SK-N-SH (cell line): ENCODE results near the gene MAP3K19. TPM values are rescaled to one million over a fixed set of nuclear protein-coding genes. Genes with fewer than 3 reads are reported as not detected.

Experiments used
- CTCF ChIA-PET: fragments of 300-600, 350-600 bp; formaldehyde crosslinking; extraction: SDS; loops from one replicate; lab custom pipeline; 2021; lab: Yijun Ruan, JAX
- POLR2A ChIA-PET: fragments of 350-600 bp; sonication (Branson Sonifier 250); formaldehyde crosslinking; extraction: SDS; loops from one replicate; lab custom pipeline; 2020; ENCODE audit warnings: antibody characterized with exemption, inconsistent platforms; lab: Yijun Ruan, JAX
- DNase-seq: peaks from one replicate; pipeline ENCODE4 v3.0.0; 2012
- H2AFZ ChIP-seq: fragments of 200-600 bp; sonication (generic); 2 replicates; pipeline ENCODE4 v1.8.1; 2016; ENCODE audit warnings: antibody characterized with exemption, mild to moderate bottlenecking, low read depth
- H3F3A ChIP-seq: fragments of 200-600 bp; sonication (generic); replicated peaks from 2 replicates; pipeline ENCODE3; 2016; ENCODE audit warnings: antibody characterized with exemption, mild to moderate bottlenecking; ENCODE audit not compliant: insufficient read depth
- H3K27ac ChIP-seq, 2 experiments: fragments of 200-500 bp in 1 of 2; fragments of 200-600 bp in 1 of 2; sonication (Bioruptor generic) in 1 of 2; sonication (generic), shearing (Covaris generic) in 1 of 2; 2 replicates each; pipeline versions ENCODE4 v1.5.1 to v1.6.1; 2014 to 2016; ENCODE audit warnings: low read depth in 2 of 2, inconsistent platforms in 1 of 2, low read length in 1 of 2, mild to moderate bottlenecking in 1 of 2, mixed read lengths in 1 of 2
- H3K27me3 ChIP-seq: fragments of 200-600 bp; sonication (generic), shearing (Covaris generic); 2 replicates; pipeline ENCODE4 v1.6.1; 2016; ENCODE audit warnings: mixed run types; ENCODE audit not compliant: insufficient read depth
- H3K36me3 ChIP-seq, 2 experiments: fragments of 200-500 bp in 1 of 2; fragments of 200-600 bp in 1 of 2; sonication (Bioruptor generic) in 1 of 2; sonication (generic) in 1 of 2; replicated peaks in 1 of 2; 2 replicates each; pipeline versions ENCODE3 to v1.5.1; 2014 to 2016; ENCODE audit warnings: low read length in 1 of 2, mild to moderate bottlenecking in 1 of 2; ENCODE audit not compliant: insufficient read depth in 2 of 2, control insufficient read depth in 1 of 2
- H3K4me1 ChIP-seq, 2 experiments: fragments of 200-500 bp in 1 of 2; fragments of 200-600 bp in 1 of 2; sonication (Bioruptor generic) in 1 of 2; sonication (generic), shearing (Covaris generic) in 1 of 2; 2 replicates each; pipeline versions ENCODE4 v1.5.1 to v1.6.1; 2014 to 2016; ENCODE audit warnings: low read depth in 1 of 2, low read length in 1 of 2, mixed run types in 1 of 2; ENCODE audit not compliant: insufficient read depth in 2 of 2, control insufficient read depth in 1 of 2
- H3K4me2 ChIP-seq: fragments of 200-600 bp; sonication (generic), shearing (Covaris generic); 2 replicates; pipeline ENCODE4 v1.6.1; 2017; ENCODE audit warnings: mixed run types
- H3K4me3 ChIP-seq, 2 experiments: fragments of 200-500 bp in 1 of 2; fragments of 200-600 bp in 1 of 2; sonication (Bioruptor generic) in 1 of 2; sonication (generic), shearing (Covaris generic) in 1 of 2; 2 replicates each; pipeline versions ENCODE4 v1.5.1 to v1.8.1; 2014 to 2016; ENCODE audit warnings: low read depth in 2 of 2, inconsistent platforms in 1 of 2, low read length in 1 of 2, mild to moderate bottlenecking in 1 of 2, mixed read lengths in 1 of 2, moderate library complexity in 1 of 2
- H3K79me2 ChIP-seq: fragments of 200-600 bp; sonication (generic); 2 replicates; pipeline ENCODE4 v1.8.1; 2017; ENCODE audit warnings: mild to moderate bottlenecking; ENCODE audit not compliant: insufficient read depth
- H3K9ac ChIP-seq: fragments of 200-600 bp; sonication (generic); 2 replicates; pipeline ENCODE4 v1.6.1; 2017; ENCODE audit warnings: mixed run types
- H3K9me2 ChIP-seq: fragments of 200-600 bp; sonication (generic); 2 replicates; pipeline ENCODE4 v1.6.1; 2017; ENCODE audit warnings: mixed run types
- H3K9me3 ChIP-seq: fragments of 200-600 bp; sonication (generic); 2 replicates; pipeline ENCODE4 v1.6.1; 2017; ENCODE audit warnings: mixed run types, mild to moderate bottlenecking, moderate library complexity
- H4K20me1 ChIP-seq: fragments of 200-600 bp; sonication (generic); 2 replicates; pipeline ENCODE4 v1.6.1; 2017; ENCODE audit warnings: mild to moderate bottlenecking, mixed run types; ENCODE audit not compliant: insufficient read depth
- CTCF ChIP-seq: fragments of 200-600 bp; sonication (generic); IDR thresholded peaks from 2 replicates; pipeline ENCODE4 v1.6.1; 2017; ENCODE audit warnings: antibody characterized with exemption, mild to moderate bottlenecking, moderate library complexity
- EP300 ChIP-seq, 2 experiments: IDR thresholded peaks; 2 replicates each; pipeline versions ENCODE4 v1.4.0 to v1.6.1; 2012; ENCODE audit warnings: borderline replicate concordance in 1 of 2, low read depth in 1 of 2, low read length in 1 of 2
- EZH2phosphoT487 ChIP-seq: fragments of 200-600 bp; sonication (generic); IDR thresholded peaks from 2 replicates; pipeline ENCODE4 v1.6.1; 2017; ENCODE audit warnings: low read depth, mixed run types, mild to moderate bottlenecking, antibody characterized with exemption, moderate library complexity, borderline replicate concordance
- FOSL2 ChIP-seq: IDR thresholded peaks from 2 replicates; pipeline ENCODE4 v1.4.0; 2012; ENCODE audit warnings: low read depth, mild to moderate bottlenecking, moderate library complexity, borderline replicate concordance
- IRF3 ChIP-seq: fragments of 150-350 bp; IDR thresholded peaks from 2 replicates; pipeline ENCODE4 v1.6.1; 2016; ENCODE audit warnings: mild to moderate bottlenecking, low read depth, low read length
- JUND ChIP-seq: IDR thresholded peaks from 2 replicates; pipeline ENCODE4 v1.4.0; 2012
- MAX ChIP-seq: IDR thresholded peaks from 2 replicates; pipeline ENCODE4 v1.4.0; 2012; ENCODE audit warnings: low read depth
- MEF2A ChIP-seq: IDR thresholded peaks from 2 replicates; pipeline ENCODE4 v1.4.0; 2012; ENCODE audit warnings: low read depth, borderline replicate concordance
- NFIC ChIP-seq: IDR thresholded peaks from 2 replicates; pipeline ENCODE4 v1.4.0; 2012; ENCODE audit warnings: borderline replicate concordance
- RAD21 ChIP-seq: IDR thresholded peaks from 2 replicates; pipeline ENCODE4 v1.6.1; 2012; ENCODE audit warnings: mild to moderate bottlenecking, low read length
- RCOR1 ChIP-seq: fragments of 150-350 bp; IDR thresholded peaks from 2 replicates; pipeline ENCODE4 v1.6.1; 2017; ENCODE audit warnings: antibody characterized with exemption, low read length
- REST ChIP-seq: IDR thresholded peaks from 2 replicates; pipeline ENCODE4 v1.6.1; 2012; ENCODE audit warnings: mild to moderate bottlenecking, low read depth, low read length, moderate library complexity
- RFX5 ChIP-seq: IDR thresholded peaks from 2 replicates; pipeline ENCODE4 v1.6.1; 2012; ENCODE audit warnings: mild to moderate bottlenecking, improper control_type of control experiment, low read length
- RXRA ChIP-seq: IDR thresholded peaks from 2 replicates; pipeline ENCODE4 v1.4.0; 2012; ENCODE audit warnings: low read depth, mild to moderate bottlenecking, borderline replicate concordance
- SIN3A ChIP-seq: IDR thresholded peaks from 2 replicates; pipeline ENCODE4 v1.6.1; 2012; ENCODE audit warnings: low read depth, mild to moderate bottlenecking, low read length, moderate library complexity, borderline replicate concordance
- TAF1 ChIP-seq: IDR thresholded peaks from 2 replicates; pipeline ENCODE4 v1.6.1; 2012; ENCODE audit warnings: low read depth, mild to moderate bottlenecking, low read length, moderate library complexity, borderline replicate concordance
- TCF12 ChIP-seq: IDR thresholded peaks from 2 replicates; pipeline ENCODE4 v1.4.0; 2012
- YY1 ChIP-seq: IDR thresholded peaks from 2 replicates; pipeline ENCODE4 v1.4.0; 2012; ENCODE audit warnings: low read depth, mild to moderate bottlenecking
- ZBTB33 ChIP-seq: IDR thresholded peaks from 2 replicates; pipeline ENCODE4 v1.4.0; 2012; ENCODE audit warnings: low read depth, borderline replicate concordance
- WGBS: methylation state at CpG from one replicate; pipeline ENCODE4 v1.1.6; 2017; ENCODE audit warnings: low lambda C conversion rate; 5-methylcytosine and 5-hydroxymethylcytosine counted together
- polyA plus RNA-seq, 3 experiments: library from polyadenylated mRNA; depleted of rRNA; stranded (reverse); fragments of >200 nt; gene quantifications; 2 replicates each; pipeline ENCODE4 v1.2.3, GENCODE V29; 2012

MAP3K19 gene
- polyA plus RNA-seq, 1 of the 3 experiments (the other 2 are of a cell fraction) = not detected

GRCh38 chr2:135009339-135009738 is 37.9 kb downstream of the MAP3K19 start:
- ChIA-PET POLR2A (no interaction called here), CTCF (interaction anchor here (0.8 to 2.6 kb wide), 4 partner anchors 9 to 788 kb away, joined by 3 to 13 read pairs (median 6); no protein-coding TSS in a partner anchor)
- TF ChIP-seq CTCF = no peak
- no peak for TF ChIP-seq SIN3A
- TF ChIP-seq FOSL2 = no peak
- TF ChIP-seq NFIC = no peak
- no peak for TF ChIP-seq YY1
- TF ChIP-seq EP300 (IDR thresholded peaks at IDR 0.05; ENCODE audit: borderline replicate concordance in 1 of 2, low read depth in 1 of 2, low read length in 1 of 2) = no peak
- TF ChIP-seq EZH2phosphoT487 = no peak
- TF ChIP-seq TCF12 = no peak
- no peak for TF ChIP-seq IRF3
- TF ChIP-seq RCOR1 = no peak
- no peak for TF ChIP-seq MEF2A
- no peak for TF ChIP-seq MAX
- no peak for TF ChIP-seq TAF1
- no peak for TF ChIP-seq REST
- no peak for TF ChIP-seq ZBTB33
- no peak for TF ChIP-seq RXRA
- TF ChIP-seq JUND = no peak
- no peak for TF ChIP-seq RAD21
- TF ChIP-seq RFX5 = no peak
- H3K9me2 ChIP-seq = no peaks in the 10 kb centered on the region
- no peak overlapping the region for H2AFZ ChIP-seq
- H3K27ac ChIP-seq = no peak overlapping the region
- no peaks in the 10 kb centered on the region for H3F3A ChIP-seq
- DNase-seq = no peak
- H3K36me3 ChIP-seq = no peaks in the 10 kb centered on the region
- no peaks in the 10 kb centered on the region for H3K79me2 ChIP-seq
- no peaks in the 10 kb centered on the region for H3K9me3 ChIP-seq
- no peak overlapping the region for H3K4me3 ChIP-seq
- 94% methylated on average over 1 of the region's 1 CpG for WGBS
- no peak overlapping the region for H3K4me2 ChIP-seq
- H3K9ac ChIP-seq = no peak overlapping the region
- no peaks in the 10 kb centered on the region; a peak in 1 of 4 replicates for H3K4me1 ChIP-seq
- H3K27me3 ChIP-seq = no peaks in the 10 kb centered on the region
- no peaks in the 10 kb centered on the region for H4K20me1 ChIP-seq
